Astrocyte (in vitro differentiated cells and primary cell): Measurements from ENCODE around the gene OR52M1.

Experiments
- CTCF ChIP-seq: IDR thresholded peaks from 2 replicates; pipeline ENCODE4 v1.5.1; 2011; ENCODE audit warnings: low read depth, mild to moderate bottlenecking, inconsistent platforms, low read length, moderate library complexity; ENCODE audit not compliant: insufficient read depth
- EZH2 ChIP-seq: IDR thresholded peaks from 2 replicates; pipeline ENCODE4 v1.6.1; 2012; ENCODE audit warnings: mild to moderate bottlenecking, low read length, inconsistent platforms; ENCODE audit not compliant: insufficient read depth

- no peak for TF ChIP-seq CTCF
- TF ChIP-seq EZH2: no peak
These were observed 15.5 kb downstream of the OR52M1 start for GRCh38 chr11:4560467-4560866.
